Retinal pigment epithelial cell (primary cell): ENCODE data around the gene UBASH3A.

Experiments
- DNase-seq: peaks from one replicate; pipeline ENCODE4 v3.0.0-alpha.2; 2010; ENCODE audit warnings: low read depth
- H3K4me3 ChIP-seq: 2 replicates; pipeline ENCODE4 v1.5.1; 2011; ENCODE audit warnings: mild to moderate bottlenecking, low read length, control low read depth, moderate library complexity
- TF ChIP-seq, protein P1 (sequence below): conservative IDR thresholded peaks from 2 replicates; pipeline ENCODE4 v1.5.1; 2011; ENCODE audit warnings: low read depth, low read length, control low read depth, inconsistent platforms

UBASH3A gene

DNA sequence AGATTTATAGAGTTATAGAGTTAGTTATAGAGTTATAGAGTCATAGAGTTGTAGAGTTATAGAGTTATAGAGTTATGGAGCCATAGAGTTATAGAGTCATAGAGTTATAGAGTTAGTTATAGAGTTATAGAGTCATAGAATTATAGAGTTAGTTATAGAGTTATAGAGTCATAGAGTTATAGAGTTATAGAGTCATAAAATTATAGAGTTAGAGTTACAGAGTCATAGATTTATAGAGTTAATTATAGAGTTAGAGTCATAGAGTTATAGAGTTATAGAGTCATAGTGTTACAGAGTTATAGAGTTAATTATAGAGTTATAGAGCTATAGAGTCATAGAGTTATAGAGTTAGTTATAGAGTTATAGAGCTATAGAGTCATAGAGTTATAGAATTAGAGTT lies 32.1 kb downstream of the UBASH3A start:
- TF ChIP-seq, protein P1, sequence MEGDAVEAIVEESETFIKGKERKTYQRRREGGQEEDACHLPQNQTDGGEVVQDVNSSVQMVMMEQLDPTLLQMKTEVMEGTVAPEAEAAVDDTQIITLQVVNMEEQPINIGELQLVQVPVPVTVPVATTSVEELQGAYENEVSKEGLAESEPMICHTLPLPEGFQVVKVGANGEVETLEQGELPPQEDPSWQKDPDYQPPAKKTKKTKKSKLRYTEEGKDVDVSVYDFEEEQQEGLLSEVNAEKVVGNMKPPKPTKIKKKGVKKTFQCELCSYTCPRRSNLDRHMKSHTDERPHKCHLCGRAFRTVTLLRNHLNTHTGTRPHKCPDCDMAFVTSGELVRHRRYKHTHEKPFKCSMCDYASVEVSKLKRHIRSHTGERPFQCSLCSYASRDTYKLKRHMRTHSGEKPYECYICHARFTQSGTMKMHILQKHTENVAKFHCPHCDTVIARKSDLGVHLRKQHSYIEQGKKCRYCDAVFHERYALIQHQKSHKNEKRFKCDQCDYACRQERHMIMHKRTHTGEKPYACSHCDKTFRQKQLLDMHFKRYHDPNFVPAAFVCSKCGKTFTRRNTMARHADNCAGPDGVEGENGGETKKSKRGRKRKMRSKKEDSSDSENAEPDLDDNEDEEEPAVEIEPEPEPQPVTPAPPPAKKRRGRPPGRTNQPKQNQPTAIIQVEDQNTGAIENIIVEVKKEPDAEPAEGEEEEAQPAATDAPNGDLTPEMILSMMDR: no peak
- no peak for DNase-seq
- no peak overlapping the region for H3K4me3 ChIP-seq

DNA sequence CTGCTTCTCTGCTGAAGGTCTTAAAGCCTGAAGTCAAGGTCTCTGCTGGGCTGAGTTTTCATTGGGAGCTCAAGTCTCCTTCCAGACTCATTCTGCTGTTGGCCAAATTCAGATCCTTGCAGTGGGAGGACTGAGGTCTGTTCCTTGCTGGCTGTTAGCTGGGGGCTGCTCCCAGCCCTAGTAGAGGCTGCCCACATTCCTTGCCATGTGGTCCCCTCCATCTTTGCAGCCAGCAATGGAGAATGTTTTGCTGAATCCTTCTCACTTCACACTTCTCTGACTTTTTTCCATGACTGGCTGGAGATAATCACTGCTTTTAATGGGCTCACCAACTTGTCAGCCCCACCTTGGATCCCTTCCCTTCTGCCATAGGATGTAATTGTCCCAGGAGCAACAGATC lies 33.2 kb downstream of the UBASH3A start:
- no peak overlapping the region for H3K4me3 ChIP-seq
- no peak for DNase-seq
- TF ChIP-seq, protein P1: no peak

DNA sequence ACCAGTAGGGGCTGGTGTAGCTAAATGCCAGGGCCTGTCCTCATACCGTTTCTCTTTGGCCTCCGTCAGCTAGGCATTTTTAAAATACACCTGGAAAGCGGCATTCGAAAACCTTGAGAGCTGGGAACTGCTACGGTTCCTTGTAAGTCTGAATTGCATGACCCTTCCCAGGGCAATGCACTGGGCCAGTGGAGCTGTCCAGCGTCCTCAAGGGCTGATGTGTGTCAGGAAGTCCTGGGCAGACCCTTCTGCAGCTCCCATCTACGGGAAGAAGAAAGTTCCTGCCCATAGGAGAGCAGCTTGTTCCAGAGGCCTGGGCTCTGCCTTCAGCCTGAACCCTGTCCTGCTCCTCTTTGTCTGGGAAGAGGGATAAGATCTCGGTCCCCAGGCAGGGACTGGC lies 34.1 kb downstream of the UBASH3A start:
- no peak overlapping the region for H3K4me3 ChIP-seq
- TF ChIP-seq, protein P1: no peak
- DNase-seq: no peak

DNA sequence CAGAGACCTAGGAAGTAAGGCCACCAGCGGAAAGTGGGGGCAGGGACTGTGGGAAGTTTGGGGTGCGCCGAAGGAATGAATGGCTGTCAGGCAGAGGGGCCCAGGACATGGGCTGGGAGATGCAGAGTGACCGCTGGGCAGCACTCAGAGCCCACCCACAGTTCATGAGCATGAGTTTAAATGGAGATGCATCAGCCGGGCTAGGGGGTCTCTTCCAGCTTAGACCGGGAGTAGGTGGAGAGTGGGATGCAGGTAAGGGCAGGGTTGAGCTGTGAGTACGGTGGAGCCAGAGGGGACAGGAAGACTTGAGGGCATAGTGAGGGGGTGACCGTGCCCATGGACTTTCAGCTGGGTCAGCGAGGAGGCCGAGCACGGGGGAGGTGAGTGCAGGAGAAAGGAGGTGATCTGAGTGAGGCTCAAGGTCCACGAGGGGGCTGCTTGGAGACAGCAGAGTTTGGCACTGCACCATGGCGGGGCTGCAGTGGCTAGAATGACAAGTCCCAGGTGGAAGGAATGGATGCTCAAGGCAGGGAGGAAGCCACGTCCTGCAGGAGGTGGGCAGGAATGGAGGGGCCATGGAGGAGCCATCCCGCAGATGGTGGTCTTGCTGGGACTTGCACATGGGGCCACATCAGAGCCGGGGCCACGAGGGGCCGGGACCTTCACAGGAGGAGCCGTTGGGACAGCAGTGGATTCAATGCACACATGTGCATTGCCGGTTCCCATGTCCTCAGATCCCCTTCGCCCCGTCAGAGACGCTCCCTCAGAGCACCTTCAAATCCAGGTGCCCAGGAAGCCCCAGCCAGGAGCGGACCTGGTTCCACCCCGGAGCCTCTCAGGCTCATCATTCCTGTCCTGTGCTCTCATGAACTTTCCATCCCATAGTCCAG lies 34.9 kb downstream of the UBASH3A start:
- TF ChIP-seq, protein P1: no peak
- no peak for DNase-seq
- no peak overlapping the region for H3K4me3 ChIP-seq

DNA sequence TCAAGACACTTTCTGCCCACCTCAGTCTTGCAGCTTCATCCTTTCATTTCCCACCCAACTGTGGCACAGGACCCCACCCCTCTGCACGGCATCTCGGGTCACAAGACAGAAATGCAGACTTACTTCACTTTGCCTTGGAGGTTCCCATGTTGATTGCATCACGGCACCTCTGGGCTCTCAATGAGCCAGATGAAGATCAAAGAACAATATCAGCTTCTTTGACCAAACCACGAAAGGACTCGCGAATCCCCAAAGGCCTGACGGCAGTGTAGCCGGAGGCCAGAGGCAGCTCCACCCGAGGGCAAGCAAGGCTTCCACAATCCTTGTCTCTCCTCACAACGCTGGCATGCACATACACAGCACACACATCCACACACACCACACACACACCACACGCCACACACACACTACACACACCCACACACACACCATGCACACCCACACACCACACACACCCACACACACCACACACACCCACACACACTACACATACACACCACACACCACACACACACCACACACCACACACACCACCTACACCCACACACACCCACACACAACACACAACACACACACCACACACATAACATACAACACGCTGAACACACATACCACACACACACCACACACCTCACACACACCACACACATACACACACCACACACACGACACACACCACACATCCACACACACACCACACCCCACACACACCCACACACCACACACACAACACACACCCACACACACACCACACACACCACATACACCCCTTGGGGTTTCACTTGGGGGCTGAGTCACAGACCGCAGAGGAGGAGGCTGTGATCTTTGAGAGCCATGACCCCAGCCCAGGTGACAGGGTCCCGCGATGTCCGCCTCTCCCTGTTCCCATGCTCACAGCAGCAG lies 35.8 kb downstream of the UBASH3A start:
- no peak for DNase-seq
- no peak overlapping the region for H3K4me3 ChIP-seq
- TF ChIP-seq, protein P1: no peak

DNA sequence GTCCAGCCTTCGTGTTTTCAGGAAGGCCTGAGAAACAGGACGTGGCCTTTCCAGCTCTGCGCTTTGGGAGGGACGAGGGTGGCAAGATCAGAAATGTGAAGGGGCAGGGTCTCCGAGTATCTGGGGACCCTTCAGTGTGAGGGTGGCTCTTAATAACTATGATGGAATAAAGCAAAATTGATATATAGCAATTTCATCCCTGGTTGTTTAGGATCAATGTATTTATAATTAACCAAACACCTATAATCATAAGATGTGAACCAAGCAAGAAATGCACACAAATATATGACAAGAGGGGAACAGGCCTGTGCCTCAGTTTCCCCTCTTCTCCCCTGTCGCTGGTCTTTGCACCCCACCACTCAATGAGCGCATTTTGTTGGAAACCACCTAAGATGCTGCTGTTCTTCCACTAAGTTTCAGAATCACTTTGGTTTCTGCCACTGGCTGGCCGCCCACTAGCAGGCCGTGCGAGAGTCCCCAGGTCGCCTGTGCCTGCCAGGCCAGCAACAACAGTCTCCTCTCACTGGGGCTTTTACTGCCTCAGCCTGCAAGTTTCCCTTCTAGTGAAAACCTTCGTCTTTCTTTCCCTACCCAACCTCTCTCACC lies 36.6 kb downstream of the UBASH3A start:
- DNase-seq: no peak
- TF ChIP-seq, protein P1: no peak
- H3K4me3 ChIP-seq: no peak overlapping the region
